Measurements from ENCODE around the gene NAA80. TPM values are rescaled to one million over a fixed set of nuclear protein-coding genes. Genes with fewer than 3 reads are reported as not detected.

The NAA80 gene
- total and polyA plus RNA-seq, 2 of the 13 experiments (the other 11 are each of a cell fraction or from before 2014, with no cell fraction given) = 3.4 to 8.7 TPM

DNA sequence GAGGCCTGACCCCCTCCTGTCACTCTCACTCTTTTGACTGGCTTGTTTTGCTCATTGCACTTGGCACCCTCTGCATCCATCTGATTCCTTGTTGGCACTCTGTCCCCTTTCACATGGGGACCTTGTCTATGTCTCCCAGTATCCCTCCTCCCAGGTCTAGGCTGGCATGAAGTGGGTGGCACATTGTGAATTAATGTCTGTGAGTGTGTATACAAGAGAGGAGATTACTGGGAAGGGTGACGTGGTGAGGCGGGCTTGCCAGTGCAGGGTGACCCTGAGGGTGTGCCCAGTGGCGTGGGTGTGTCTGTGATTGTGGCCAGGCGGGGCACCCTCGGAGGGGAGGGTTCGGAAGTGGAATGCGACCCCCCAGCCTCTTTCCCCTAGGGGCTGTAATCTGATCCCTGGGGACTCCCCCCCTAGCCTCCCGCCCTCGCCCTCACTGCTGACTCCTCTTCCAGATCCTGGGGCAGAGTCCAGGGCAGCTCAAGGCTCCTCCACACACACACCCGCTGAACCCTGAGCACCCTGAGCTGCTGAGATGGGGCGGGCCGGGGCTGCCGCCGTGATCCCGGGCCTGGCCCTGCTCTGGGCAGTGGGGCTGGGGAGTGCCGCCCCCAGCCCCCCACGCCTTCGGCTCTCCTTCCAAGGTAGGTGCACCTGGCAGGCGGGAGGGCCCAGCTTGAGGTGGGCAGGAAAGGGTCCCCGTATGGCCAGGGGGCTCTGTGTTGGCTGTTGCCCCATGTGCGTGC lies 30.3 kb downstream of the NAA80 start, which contains the start of gene SEMA3B (continued):
- TF ChIP-seq, protein P1, sequence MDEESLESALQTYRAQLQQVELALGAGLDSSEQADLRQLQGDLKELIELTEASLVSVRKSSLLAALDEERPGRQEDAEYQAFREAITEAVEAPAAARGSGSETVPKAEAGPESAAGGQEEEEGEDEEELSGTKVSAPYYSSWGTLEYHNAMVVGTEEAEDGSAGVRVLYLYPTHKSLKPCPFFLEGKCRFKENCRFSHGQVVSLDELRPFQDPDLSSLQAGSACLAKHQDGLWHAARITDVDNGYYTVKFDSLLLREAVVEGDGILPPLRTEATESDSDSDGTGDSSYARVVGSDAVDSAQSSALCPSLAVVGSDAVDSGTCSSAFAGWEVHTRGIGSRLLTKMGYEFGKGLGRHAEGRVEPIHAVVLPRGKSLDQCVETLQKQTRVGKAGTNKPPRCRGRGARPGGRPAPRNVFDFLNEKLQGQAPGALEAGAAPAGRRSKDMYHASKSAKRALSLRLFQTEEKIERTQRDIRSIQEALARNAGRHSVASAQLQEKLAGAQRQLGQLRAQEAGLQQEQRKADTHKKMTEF (CRISPR knock-in tag; IDR thresholded peaks at IDR 0.05) = peak; percentile 43; the same call in 1 of the 2 replicates
- TF ChIP-seq, protein P2, sequence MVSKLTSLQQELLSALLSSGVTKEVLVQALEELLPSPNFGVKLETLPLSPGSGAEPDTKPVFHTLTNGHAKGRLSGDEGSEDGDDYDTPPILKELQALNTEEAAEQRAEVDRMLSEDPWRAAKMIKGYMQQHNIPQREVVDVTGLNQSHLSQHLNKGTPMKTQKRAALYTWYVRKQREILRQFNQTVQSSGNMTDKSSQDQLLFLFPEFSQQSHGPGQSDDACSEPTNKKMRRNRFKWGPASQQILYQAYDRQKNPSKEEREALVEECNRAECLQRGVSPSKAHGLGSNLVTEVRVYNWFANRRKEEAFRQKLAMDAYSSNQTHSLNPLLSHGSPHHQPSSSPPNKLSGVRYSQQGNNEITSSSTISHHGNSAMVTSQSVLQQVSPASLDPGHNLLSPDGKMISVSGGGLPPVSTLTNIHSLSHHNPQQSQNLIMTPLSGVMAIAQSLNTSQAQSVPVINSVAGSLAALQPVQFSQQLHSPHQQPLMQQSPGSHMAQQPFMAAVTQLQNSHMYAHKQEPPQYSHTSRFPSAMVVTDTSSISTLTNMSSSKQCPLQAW (CRISPR knock-in tag; IDR thresholded peaks at IDR 0.05) = peak; percentile 66; the same call in 1 of the 2 replicates
- TF ChIP-seq, protein P3, sequence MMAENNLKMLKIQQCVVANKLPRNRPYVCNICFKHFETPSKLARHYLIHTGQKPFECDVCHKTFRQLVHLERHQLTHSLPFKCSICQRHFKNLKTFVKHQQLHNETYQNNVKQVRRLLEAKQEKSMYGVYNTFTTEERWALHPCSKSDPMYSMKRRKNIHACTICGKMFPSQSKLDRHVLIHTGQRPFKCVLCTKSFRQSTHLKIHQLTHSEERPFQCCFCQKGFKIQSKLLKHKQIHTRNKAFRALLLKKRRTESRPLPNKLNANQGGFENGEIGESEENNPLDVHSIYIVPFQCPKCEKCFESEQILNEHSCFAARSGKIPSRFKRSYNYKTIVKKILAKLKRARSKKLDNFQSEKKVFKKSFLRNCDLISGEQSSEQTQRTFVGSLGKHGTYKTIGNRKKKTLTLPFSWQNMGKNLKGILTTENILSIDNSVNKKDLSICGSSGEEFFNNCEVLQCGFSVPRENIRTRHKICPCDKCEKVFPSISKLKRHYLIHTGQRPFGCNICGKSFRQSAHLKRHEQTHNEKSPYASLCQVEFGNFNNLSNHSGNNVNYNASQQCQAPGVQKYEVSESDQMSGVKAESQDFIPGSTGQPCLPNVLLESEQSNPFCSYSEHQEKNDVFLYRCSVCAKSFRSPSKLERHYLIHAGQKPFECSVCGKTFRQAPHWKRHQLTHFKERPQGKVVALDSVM (CRISPR knock-in tag; IDR thresholded peaks at IDR 0.05) = peak; percentile 68; the same call in 1 of the 2 replicates
- TF ChIP-seq MEIS2 (CRISPR knock-in tag; IDR thresholded peaks at IDR 0.05) = no peak; the same call in 1 of the 2 replicates
- TF ChIP-seq PLRG1 (conservative IDR thresholded peaks at IDR 0.05) = no peak
- TF ChIP-seq KDM5B (CRISPR knock-in tag; IDR thresholded peaks at IDR 0.05; ENCODE audit: borderline replicate concordance) = no peak; the same call in 1 of the 2 replicates
- TF ChIP-seq ZNF550 (CRISPR knock-in tag; IDR thresholded peaks at IDR 0.05; ENCODE audit: borderline replicate concordance) = no peak
- peak; percentile 67; the same call in 1 of the 2 replicates for TF ChIP-seq ZNF772 (CRISPR knock-in tag; IDR thresholded peaks at IDR 0.05)
- TF ChIP-seq, protein P4, sequence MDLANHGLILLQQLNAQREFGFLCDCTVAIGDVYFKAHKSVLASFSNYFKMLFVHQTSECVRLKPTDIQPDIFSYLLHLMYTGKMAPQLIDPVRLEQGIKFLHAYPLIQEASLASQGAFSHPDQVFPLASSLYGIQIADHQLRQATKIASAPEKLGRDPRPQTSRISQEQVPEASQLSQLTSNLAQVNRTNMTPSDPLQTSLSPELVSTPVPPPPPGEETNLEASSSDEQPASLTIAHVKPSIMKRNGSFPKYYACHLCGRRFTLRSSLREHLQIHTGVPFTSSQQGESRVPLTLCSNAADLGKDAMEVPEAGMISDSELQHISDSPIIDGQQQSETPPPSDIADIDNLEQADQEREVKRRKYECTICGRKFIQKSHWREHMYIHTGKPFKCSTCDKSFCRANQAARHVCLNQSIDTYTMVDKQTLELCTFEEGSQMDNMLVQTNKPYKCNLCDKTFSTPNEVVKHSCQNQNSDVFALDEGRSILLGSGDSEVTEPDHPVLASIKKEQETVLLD (CRISPR knock-in tag; IDR thresholded peaks at IDR 0.05; ENCODE audit: low read depth) = no peak
- TF ChIP-seq KMT2B (CRISPR knock-in tag; IDR thresholded peaks at IDR 0.05) = no peak
- TF ChIP-seq ZMYM4 (CRISPR knock-in tag; IDR thresholded peaks at IDR 0.05) = no peak
- TF ChIP-seq, protein P5, sequence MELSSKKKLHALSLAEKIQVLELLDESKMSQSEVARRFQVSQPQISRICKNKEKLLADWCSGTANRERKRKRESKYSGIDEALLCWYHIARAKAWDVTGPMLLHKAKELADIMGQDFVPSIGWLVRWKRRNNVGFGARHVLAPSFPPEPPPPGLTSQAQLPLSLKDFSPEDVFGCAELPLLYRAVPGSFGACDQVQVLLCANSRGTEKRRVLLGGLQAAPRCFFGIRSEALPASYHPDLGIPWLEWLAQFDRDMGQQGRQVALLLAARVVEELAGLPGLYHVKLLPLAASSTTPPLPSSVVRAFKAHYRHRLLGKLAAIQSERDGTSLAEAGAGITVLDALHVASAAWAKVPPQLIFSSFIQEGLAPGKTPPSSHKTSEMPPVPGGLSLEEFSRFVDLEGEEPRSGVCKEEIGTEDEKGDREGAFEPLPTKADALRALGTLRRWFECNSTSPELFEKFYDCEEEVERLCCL (CRISPR knock-in tag; IDR thresholded peaks at IDR 0.05; ENCODE audit: borderline replicate concordance) = no peak
- no peak for TF ChIP-seq HDAC6 (IDR thresholded peaks at IDR 0.05; ENCODE audit: low read depth, low read length)
- peak; percentile 50 for TF ChIP-seq AGO1 (IDR thresholded peaks at IDR 0.05; ENCODE audit: low read depth, low read length, poor library complexity, severe bottlenecking)
- TF ChIP-seq SAFB2 (CRISPR knock-in tag; IDR thresholded peaks at IDR 0.05; ENCODE audit: borderline replicate concordance, low read depth) = no peak
- no peak for TF ChIP-seq ZNF335 (CRISPR knock-in tag; IDR thresholded peaks at IDR 0.05)
- TF ChIP-seq CBX2 (IDR thresholded peaks at IDR 0.05; ENCODE audit: low read depth, low read length) = no peak
- no peak for TF ChIP-seq CBX2 (CRISPR knock-in tag; IDR thresholded peaks at IDR 0.05; ENCODE audit: low read depth)
- no peak for TF ChIP-seq ZNF230 (CRISPR knock-in tag; IDR thresholded peaks at IDR 0.05)
- TF ChIP-seq DPF2 (CRISPR knock-in tag; IDR thresholded peaks at IDR 0.05; ENCODE audit: borderline replicate concordance, low read depth) = no peak
